GM23248 (cell line): Measurements from ENCODE around the gene ESM1. TPM values are rescaled to one million over a fixed set of nuclear protein-coding genes. Genes with fewer than 3 reads are reported as not detected.

Experiments
- DNase-seq: peaks from one replicate; pipeline ENCODE4 v3.0.0-alpha.2; 2015
- H2AFZ ChIP-seq: fragments of 200-600 bp; sonication (generic); 2 replicates; pipeline ENCODE4 v1.6.1; 2016; ENCODE audit warnings: antibody characterized with exemption
- H3F3A ChIP-seq: fragments of 200-600 bp; sonication (generic); 2 replicates; pipeline ENCODE4 v1.6.1; 2016; ENCODE audit warnings: mild to moderate bottlenecking, antibody characterized with exemption, mixed run types; ENCODE audit not compliant: insufficient read depth
- H3K27ac ChIP-seq: fragments of 200-600 bp; sonication (generic); 2 replicates; pipeline ENCODE4 v1.5.1; 2016; ENCODE audit warnings: mild to moderate bottlenecking
- H3K27me3 ChIP-seq: fragments of 200-600 bp; sonication (generic); replicated peaks from 2 replicates; pipeline ENCODE4 v1.6.1; 2016; ENCODE audit warnings: mild to moderate bottlenecking; ENCODE audit not compliant: insufficient read depth
- H3K36me3 ChIP-seq: fragments of 200-600 bp; sonication (generic); 2 replicates; pipeline ENCODE4 v1.6.1; 2016; ENCODE audit warnings: low read depth, mild to moderate bottlenecking
- H3K4me1 ChIP-seq: fragments of 200-600 bp; sonication (generic); 2 replicates; pipeline ENCODE4 v1.6.1; 2016; ENCODE audit warnings: mild to moderate bottlenecking; ENCODE audit not compliant: insufficient read depth
- H3K4me2 ChIP-seq: fragments of 200-600 bp; sonication (generic); one replicate; pipeline ENCODE4 v1.6.1; 2016; ENCODE audit warnings: mild to moderate bottlenecking; ENCODE audit not compliant: unreplicated experiment
- H3K4me3 ChIP-seq: fragments of 200-600 bp; sonication (generic); 2 replicates; pipeline ENCODE4 v1.5.1; 2016; ENCODE audit warnings: mild to moderate bottlenecking
- H3K79me2 ChIP-seq: fragments of 200-600 bp; sonication (generic); 2 replicates; pipeline ENCODE4 v1.6.1; 2016; ENCODE audit warnings: mild to moderate bottlenecking; ENCODE audit not compliant: insufficient read depth
- H3K9ac ChIP-seq: fragments of 200-600 bp; sonication (generic); 2 replicates; pipeline ENCODE4 v1.6.1; 2016; ENCODE audit warnings: mild to moderate bottlenecking
- H3K9me2 ChIP-seq: fragments of 200-600 bp; sonication (generic); 2 replicates; pipeline ENCODE4 v1.6.1; 2016; ENCODE audit warnings: mixed run types, mild to moderate bottlenecking, moderate library complexity; ENCODE audit not compliant: insufficient read depth
- H3K9me3 ChIP-seq: fragments of 200-600 bp; sonication (generic); one replicate; pipeline ENCODE4 v1.6.1; 2017; ENCODE audit warnings: low read depth
- H4K20me1 ChIP-seq: fragments of 200-600 bp; sonication (generic); 2 replicates; pipeline ENCODE4 v1.6.0; 2016; ENCODE audit not compliant: insufficient read depth
- EZH2 ChIP-seq: fragments of 200-600 bp; sonication (generic); IDR thresholded peaks from 2 replicates; pipeline ENCODE4 v1.6.1; 2018; ENCODE audit warnings: antibody characterized with exemption, mild to moderate bottlenecking; ENCODE audit not compliant: insufficient read depth, poor library complexity, severe bottlenecking
- EZH2phosphoT487 ChIP-seq: fragments of 200-600 bp; sonication (generic); IDR thresholded peaks from 2 replicates; pipeline ENCODE4 v1.6.1; 2018; ENCODE audit warnings: antibody characterized with exemption, moderate library complexity, mild to moderate bottlenecking, low read depth; ENCODE audit not compliant: insufficient read depth
- WGBS, 2 experiments: methylation state at CpG; one replicate each; pipeline ENCODE4 v1.1.6; 2015 to 2017; ENCODE audit warnings: low lambda C conversion rate in 2 of 2, low coverage in 1 of 2; ENCODE audit errors: missing lambda C conversion rate in 2 of 2; 5-methylcytosine and 5-hydroxymethylcytosine counted together
- in situ Hi-C: fragments of 300-500 bp; cut with MboI; formaldehyde crosslinking; loops from 2 replicates; pipeline ENCODE4 v1.15.0; 2020
- polyA plus RNA-seq: library from polyadenylated mRNA; unstranded; fragments of >200 nt; fragmentation: Nextera tagmentation; extraction: Ambion mirVana; gene quantifications from 2 replicates; pipeline ENCODE4 v1.2.1, GENCODE V29; 2016
- total RNA-seq: library from RNA; depleted of rRNA; stranded (reverse); fragments of >200 nt; shearing (Covaris generic); gene quantifications from 2 replicates; pipeline ENCODE4 v1.2.3, GENCODE V29; 2014

Gene ESM1
- total and polyA plus RNA-seq, 2 experiments from 2014 or later = 11.8 to 25.5 TPM

DNA sequence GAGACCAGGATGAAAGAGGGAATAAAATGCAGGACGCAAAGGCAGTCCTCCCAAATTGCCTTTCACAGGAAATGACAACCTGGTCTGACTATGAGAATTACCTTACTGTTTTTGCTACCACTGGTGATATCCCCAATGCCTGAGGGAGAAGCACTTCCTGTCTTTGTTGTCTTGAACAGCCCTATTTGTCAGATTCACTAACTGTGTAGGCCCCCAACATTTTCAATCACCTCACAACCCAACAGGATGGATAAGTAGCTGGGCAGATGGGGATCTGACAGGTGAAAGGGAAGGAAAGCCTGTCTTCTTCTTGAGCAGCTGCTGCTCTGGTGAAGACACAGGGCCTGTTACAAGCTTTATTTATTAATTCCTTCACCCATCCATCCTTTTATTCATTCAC is 9.7 kb downstream of the ESM1 start:
- in situ Hi-C loops = no loop called here

DNA sequence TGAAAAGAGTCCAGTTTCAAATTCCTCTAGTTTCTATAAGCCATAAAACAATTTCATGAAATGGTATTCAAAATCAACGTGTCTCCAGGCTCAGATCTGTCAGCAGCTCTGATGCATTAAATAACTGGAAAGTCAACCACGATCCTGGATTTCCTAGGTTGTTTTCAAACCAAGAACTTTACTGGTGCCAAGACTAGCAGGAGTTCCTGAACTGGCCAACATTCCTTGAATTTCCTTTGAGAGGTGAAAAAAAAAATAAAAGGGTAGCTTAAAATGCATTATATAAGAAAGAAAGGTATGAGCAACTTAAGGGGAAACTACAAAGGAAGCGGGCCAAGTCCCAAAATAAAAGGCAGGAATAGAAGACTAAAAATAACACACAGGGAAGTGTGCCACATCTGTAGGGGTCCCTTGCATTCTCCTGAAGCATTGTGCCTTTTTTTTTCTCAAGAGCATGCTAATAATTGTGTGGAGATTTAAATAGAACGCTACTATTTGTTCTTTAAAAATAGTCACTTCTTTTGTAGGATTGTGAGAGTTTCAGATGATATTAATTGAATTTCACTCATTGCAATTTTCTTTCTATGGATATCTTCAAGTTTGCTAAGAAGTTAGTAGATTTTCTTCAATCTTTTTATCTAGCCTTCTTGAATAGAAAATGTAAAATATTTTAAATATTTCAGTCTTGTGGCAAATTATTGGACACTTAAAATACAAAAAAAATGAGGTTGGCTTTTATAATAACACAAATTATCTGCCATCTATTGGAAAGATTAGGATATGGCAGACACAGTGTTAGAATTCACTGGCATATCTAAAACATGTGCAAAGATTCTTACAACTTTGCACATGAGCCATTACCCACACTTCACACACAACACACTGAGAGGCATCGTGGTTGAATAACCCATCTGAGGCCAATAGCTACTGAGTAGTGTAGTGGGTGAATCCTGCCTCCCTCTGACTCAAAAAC is 15.3 kb downstream of the ESM1 start:
- in situ Hi-C loops = no loop called here
- 53 to 57% methylated on average over 5 of the region's 5 CpGs for WGBS, 2 experiments
- DNase-seq = peak; percentile 11
- no peak overlapping the region for H3K4me3 ChIP-seq
- H3K27me3 ChIP-seq = no peaks in the 10 kb centered on the region
- no peaks in the 10 kb centered on the region for H3K36me3 ChIP-seq
- TF ChIP-seq EZH2 (no peak), EZH2phosphoT487 (no peak)
- no peak overlapping the region for H3K4me2 ChIP-seq
- no peaks in the 10 kb centered on the region for H3F3A ChIP-seq
- no peaks in the 10 kb centered on the region for H3K9me3 ChIP-seq
- no peaks in the 10 kb centered on the region for H3K9me2 ChIP-seq
- no peak overlapping the region for H3K27ac ChIP-seq
- H3K79me2 ChIP-seq = no peaks in the 10 kb centered on the region
- no peaks in the 10 kb centered on the region for H4K20me1 ChIP-seq
- H3K9ac ChIP-seq = no peak overlapping the region
- no peak overlapping the region for H2AFZ ChIP-seq
- H3K4me1 ChIP-seq = no peaks in the 10 kb centered on the region

More for the DNA sequence above, 9.7 kb downstream of the ESM1 start:
- no peaks in the 10 kb centered on the region for H3K27me3 ChIP-seq
- H3K79me2 ChIP-seq = no peaks in the 10 kb centered on the region
- H3K4me3 ChIP-seq = no peak overlapping the region
- H3K36me3 ChIP-seq = no peaks in the 10 kb centered on the region
- H3K27ac ChIP-seq = no peak overlapping the region
- no peak for DNase-seq
- TF ChIP-seq EZH2phosphoT487 = no peak
- no peak for TF ChIP-seq EZH2
- H4K20me1 ChIP-seq = no peaks in the 10 kb centered on the region
- H3K4me2 ChIP-seq = no peak overlapping the region
- H3F3A ChIP-seq = no peaks in the 10 kb centered on the region
- H3K9me3 ChIP-seq = no peaks in the 10 kb centered on the region
- no peak overlapping the region for H2AFZ ChIP-seq
- no peaks in the 10 kb centered on the region for H3K9me2 ChIP-seq
- WGBS, 2 experiments = 86 to 92% methylated on average over 1 of the region's 1 CpG
- no peaks in the 10 kb centered on the region for H3K4me1 ChIP-seq
- no peak overlapping the region for H3K9ac ChIP-seq

GRCh38 chr5:54969242-54969641 is 16.2 kb downstream of the ESM1 start:
- H3K36me3 ChIP-seq = no peaks in the 10 kb centered on the region
- H3K27me3 ChIP-seq = no peaks in the 10 kb centered on the region
- TF ChIP-seq EZH2phosphoT487 (no peak), EZH2 (no peak)
- no peak overlapping the region for H3K4me3 ChIP-seq
- in situ Hi-C loops = no loop called here
- H3K4me1 ChIP-seq = no peaks in the 10 kb centered on the region
- no peaks in the 10 kb centered on the region for H3F3A ChIP-seq
- H2AFZ ChIP-seq = no peak overlapping the region
- no peak overlapping the region for H3K9ac ChIP-seq
- H3K9me2 ChIP-seq = no peaks in the 10 kb centered on the region
- no peak for DNase-seq
- no peaks in the 10 kb centered on the region for H4K20me1 ChIP-seq
- no peaks in the 10 kb centered on the region for H3K79me2 ChIP-seq
- H3K4me2 ChIP-seq = no peak overlapping the region
- WGBS, 2 experiments = 82 to 84% methylated on average over 4 of the region's 4 CpGs
- H3K27ac ChIP-seq = no peak overlapping the region
- no peaks in the 10 kb centered on the region for H3K9me3 ChIP-seq

- Histone ChIP-seq H3K9me3 (no peaks in the 10 kb centered on the region), H3K4me3 (no peak overlapping the region), H3K27me3 (no peaks in the 10 kb centered on the region), H3K79me2 (no peaks in the 10 kb centered on the region), H4K20me1 (no peaks in the 10 kb centered on the region), H2AFZ (no peak overlapping the region), H3K9me2 (no peaks in the 10 kb centered on the region), H3F3A (no peaks in the 10 kb centered on the region), H3K27ac (no peak overlapping the region), H3K4me1 (no peaks in the 10 kb centered on the region), H3K4me2 (no peak overlapping the region), H3K36me3 (no peaks in the 10 kb centered on the region), H3K9ac (no peak overlapping the region)
- DNase-seq = no peak
- TF ChIP-seq EZH2phosphoT487 (no peak), EZH2 (no peak)
- 42 to 48% methylated on average over 3 of the region's 3 CpGs for WGBS, 2 experiments
- in situ Hi-C loops = no loop called here
These were observed 19.6 kb downstream of the ESM1 start for GRCh38 chr5:54965806-54966205.
